GM19372 (cell line): ENCODE data around the gene BTBD9.

Experiments used
- ATAC-seq: cut with Tn5 transposase; IDR thresholded peaks from one replicate; pipeline ENCODE4 v1.9.1; 2021; ENCODE audit warnings: mild to moderate bottlenecking, low read depth, moderate library complexity; ENCODE audit not compliant: unreplicated experiment

Gene BTBD9

GRCh38 chr6:38404355-38404754 lies 235.4 kb downstream of the BTBD9 start:
- no peak for ATAC-seq

GRCh38 chr6:38403548-38403947 lies 236.2 kb downstream of the BTBD9 start:
- no peak for ATAC-seq

- no peak for ATAC-seq
These were observed 239.0 kb downstream of the BTBD9 start for GRCh38 chr6:38400764-38401163.

- no peak for ATAC-seq
These were observed 239.6 kb downstream of the BTBD9 start for GRCh38 chr6:38400101-38400500.

DNA sequence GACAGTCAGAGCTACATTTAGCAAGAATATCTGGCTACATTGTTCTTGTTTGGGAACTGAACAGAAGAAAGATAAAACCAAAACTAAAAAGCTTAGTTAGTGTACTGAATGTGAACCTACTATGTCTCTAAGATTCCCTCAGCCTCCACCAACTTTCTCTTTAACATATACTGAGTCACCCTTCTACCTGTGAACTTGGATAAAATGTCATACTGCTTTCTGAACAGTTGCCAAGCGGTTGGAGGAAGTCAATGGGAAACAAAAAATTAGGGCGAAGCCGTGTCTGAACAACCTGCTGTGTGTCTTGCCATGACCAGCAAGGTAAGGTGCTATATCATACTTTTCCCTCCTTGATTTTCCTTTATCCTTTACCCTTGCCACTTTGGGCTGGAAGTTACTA lies 243.5 kb downstream of the BTBD9 start:
- ATAC-seq: no peak

GRCh38 chr6:38393986-38394385 lies 245.7 kb downstream of the BTBD9 start:
- ATAC-seq: no peak

GRCh38 chr6:38391626-38392579 lies 247.8 kb downstream of the BTBD9 start:
- no peak for ATAC-seq

DNA sequence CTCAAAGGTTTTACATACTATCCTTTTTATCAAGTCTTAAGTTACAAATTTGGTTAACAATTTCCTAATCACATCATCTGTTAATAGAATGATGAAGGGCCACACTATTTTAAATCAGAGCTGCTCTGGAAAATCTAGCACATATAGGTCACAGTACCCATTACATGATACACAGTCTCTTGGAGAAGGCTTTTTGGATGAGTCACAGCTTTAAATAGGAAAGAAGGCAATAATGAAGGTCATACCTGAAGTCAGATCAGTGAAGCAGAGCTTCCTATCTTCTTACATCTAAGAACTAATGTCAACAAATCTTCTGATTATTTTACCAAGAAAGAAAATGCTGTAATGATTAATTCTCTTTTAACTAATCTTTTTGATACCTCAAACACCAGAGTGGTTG lies 248.5 kb downstream of the BTBD9 start:
- ATAC-seq: no peak

GRCh38 chr6:38389875-38390274 lies 249.9 kb downstream of the BTBD9 start:
- no peak for ATAC-seq

DNA sequence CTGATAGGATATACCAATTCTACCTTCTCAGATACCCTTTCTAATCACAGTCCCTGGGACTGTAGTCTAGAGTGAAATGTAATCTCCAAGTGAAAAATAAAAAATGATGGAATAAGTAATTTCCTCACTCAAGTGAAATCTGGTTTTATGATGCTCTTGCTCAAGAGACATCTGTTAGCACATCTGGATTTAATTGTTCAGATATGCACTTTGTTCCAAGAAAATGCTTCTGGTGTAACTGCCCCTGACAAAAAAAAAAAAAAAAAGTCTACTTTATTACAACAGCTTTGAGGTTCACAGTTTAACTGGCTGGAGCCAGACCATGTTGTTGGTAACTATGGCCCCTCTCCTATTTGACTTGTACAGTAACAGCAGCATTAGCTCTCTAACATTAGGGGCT lies 251.8 kb downstream of the BTBD9 start:
- ATAC-seq: no peak

- no peak for ATAC-seq
These were observed 252.3 kb downstream of the BTBD9 start for GRCh38 chr6:38387461-38387860.

DNA sequence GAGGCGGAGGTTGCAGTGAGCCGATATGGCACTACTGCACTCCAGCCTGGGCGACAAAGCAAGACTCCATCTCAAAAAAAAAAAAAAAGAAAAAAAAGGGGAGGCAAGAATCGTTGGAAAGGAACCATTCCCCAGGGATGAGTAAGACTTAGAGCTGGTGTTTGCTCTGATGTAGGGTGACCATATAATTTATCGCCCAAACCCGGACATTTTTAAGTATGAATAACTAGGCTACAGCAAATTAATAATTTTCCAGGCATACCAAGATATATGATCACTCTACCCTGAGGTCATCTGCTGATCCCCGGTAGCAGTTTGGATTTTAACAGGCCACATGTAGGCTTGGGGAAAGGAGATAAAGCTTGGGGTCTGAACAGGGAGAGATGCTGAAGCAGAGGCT lies 260.9 kb downstream of the BTBD9 start:
- ATAC-seq: no peak

DNA sequence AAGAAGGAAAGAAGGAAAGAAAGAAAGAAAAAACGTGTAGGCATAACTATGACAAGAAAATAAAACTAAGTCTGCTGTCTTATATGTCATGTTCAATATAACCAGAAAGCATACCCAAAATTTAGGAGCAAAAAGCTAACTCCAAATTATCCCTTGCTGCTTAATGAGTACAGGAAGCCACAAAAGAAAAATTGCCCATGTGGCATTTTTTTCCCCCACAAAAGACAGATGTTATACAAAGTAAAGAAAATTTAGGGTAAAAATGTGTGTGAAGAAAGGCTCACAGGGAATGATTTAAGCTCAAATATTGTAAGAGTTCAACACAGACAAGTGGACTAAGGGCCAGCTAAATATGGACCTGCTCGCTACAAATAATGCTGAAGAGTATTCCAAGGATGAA lies 263.8 kb downstream of the BTBD9 start:
- ATAC-seq: no peak

DNA sequence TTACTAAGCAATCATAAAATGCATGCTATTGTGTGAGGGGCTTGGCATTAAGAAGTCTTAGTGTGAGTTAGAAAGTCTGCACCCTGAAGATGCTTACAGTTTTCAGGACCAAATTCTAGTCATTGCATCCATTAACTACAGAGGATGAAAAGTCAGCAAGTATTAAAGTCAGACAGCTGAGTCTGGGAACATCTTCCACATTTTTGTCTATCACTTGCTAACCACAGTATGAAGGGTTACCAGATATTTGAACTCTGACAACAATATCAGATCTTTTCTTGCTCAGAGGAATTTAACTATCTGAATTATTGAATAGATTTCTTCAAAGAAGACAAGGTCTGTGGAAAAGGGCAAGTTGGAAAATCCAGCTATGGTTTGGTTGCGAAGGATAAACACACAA lies 264.4 kb downstream of the BTBD9 start:
- no peak for ATAC-seq

DNA sequence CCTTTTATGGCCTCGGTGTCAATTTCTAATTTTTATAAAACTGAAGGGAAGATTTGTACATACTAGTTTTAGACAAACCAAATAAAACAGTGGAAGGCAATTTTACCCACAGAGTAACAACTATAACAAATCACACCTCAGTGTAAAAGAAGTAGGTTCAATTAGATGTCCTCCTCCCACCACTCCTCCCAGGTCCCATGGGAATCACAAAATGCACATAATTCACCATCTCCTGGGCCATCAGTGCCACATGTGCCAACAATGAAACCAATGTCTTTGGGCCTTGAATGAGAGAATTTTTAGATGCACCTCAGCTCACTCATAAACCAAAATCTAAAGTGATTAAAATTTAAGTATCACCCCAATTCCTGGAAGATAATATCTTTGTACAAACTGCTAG lies 267.8 kb downstream of the BTBD9 start:
- ATAC-seq: no peak

DNA sequence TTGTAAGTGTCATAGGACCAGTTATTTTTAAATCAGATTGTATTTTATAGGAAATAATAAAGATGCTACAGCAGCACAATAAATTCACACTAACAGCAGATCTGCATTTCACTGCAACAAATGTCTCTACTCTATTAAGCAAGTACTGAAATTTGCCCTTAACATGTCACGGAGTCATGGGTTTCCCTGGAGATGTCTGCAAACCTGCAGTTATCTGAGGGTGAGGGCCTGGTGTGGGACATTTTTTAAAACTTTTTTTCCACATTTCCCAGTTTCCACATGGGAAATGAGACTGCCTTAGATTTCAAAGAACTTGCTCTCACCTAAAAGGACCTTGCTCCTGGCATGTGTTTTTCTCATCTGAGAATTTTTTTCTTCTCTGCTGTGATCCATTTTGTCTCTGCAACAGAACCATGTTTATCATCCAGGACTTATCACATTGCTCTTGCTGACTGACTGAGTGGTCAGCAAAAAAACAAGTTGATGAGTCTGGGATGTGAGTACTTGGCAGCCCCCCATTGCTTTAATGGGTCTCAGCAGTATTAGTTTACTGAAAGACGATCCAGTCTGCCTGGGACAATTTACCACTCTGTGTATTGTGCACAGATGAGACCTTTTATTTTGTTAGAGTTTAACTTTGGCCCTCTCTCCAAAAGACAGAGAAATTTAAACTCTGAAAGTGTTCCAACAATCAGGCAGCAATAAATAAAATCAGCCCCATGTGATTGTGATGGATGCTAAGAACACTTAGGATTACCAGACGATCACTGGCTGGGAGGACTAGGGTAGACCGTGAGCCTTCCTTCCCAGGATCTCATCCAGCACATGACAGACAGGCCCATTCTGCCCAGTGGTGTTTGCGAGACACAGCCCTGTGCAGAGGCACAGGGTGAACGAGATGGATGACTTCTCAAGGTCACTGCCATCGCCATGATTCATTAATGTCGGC lies 268.8 kb downstream of the BTBD9 start:
- no peak for ATAC-seq

DNA sequence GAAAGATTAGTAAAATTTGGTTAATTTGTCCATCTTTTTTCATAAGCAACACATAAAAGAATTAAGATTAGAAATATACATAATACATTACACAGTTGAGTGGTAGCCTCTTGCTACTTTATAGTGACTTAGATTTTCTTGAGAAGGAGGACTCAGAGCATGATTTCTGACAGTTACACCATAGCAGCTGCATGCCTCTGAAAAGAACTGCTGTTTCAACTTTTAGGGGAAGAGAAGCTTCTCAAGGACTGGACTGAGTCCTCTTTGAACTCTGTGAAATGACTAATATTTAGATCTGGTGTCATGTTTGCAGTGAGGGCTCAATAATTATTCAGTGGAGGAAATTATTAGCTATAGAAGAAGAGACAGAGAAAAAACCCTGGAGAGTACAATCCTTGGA lies 272.5 kb downstream of the BTBD9 start:
- ATAC-seq: no peak

DNA sequence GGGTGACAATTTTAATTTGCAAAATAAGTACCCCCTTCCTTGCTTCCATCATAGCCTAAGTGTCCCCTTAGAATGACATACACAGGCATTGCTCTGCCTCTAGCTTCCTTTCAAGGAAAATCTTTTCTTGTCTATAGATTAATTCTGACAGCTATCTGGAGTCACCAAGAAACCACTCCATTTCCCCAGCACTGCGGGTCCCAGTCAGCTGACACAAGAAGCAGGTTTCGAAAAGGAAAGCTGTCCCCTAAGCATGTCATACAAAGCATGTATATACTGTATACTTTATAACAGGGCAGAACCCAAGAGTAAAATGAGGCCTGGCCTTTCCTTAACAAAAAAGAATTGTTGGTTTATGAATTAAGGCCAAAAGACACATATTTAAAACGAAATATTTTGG lies 273.5 kb downstream of the BTBD9 start:
- no peak for ATAC-seq

GRCh38 chr6:38364775-38365174 lies 275.0 kb downstream of the BTBD9 start:
- no peak for ATAC-seq

DNA sequence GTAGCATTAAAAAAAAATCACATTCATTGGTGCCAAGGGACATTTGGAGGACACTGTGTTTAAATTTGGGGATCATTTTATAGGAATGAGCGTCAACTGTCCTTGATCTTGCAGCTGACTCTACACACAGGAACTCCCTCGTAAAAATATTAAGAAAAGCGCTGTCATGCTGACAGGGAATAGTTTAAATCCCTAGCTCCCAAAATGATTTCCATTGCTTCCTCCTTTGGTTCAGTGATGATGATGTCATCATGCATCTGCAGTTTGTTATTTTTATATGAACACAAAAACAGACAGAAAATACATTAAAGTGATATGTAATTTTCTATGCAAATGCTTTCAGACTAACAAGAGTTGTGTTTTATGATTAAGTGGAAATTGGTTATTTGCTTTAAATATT lies 275.6 kb downstream of the BTBD9 start:
- no peak for ATAC-seq

- ATAC-seq: no peak
These were observed 284.2 kb downstream of the BTBD9 start for GRCh38 chr6:38355519-38355918.
